Measurements from ENCODE around the gene TAGAP. TPM values are rescaled to one million over a fixed set of nuclear protein-coding genes. Genes with fewer than 3 reads are reported as not detected.

TAGAP gene
- total and polyA plus RNA-seq, 10 of the 15 experiments (the other 5 are each of a cell fraction or from before 2014, with no cell fraction given), result 5.3 to 27.4 (median 18.9) TPM

GRCh38 chr6:159044899-159045727, at the start of gene TAGAP (continued):
- TF ChIP-seq CTCF (IDR thresholded peaks at IDR 0.05 in 2 of 3, conservative IDR thresholded peaks at IDR 0.05 in 1 of 3; ENCODE audit: control insufficient read depth in 2 of 3, extremely low read depth in 1 of 3, insufficient read depth in 1 of 3, low read depth in 3 of 3, low read length in 3 of 3), result no peak
- peak; percentile 81 for TF ChIP-seq SPI1 (IDR thresholded peaks at IDR 0.05; ENCODE audit: borderline replicate concordance, insufficient read depth, low read depth, low read length)
- TF ChIP-seq JUND (IDR thresholded peaks at IDR 0.05; ENCODE audit: low read depth, low read length), result no peak
- TF ChIP-seq GABPA (IDR thresholded peaks at IDR 0.05; ENCODE audit: low read depth), result peak; percentile 64
- TF ChIP-seq CREB1 (IDR thresholded peaks at IDR 0.05; ENCODE audit: low read depth), result peak; percentile 78
- TF ChIP-seq IKZF1 (conservative IDR thresholded peaks at IDR 0.05), result peak; percentile 59; the same call in 1 of the 2 replicates
- TF ChIP-seq ZBTB40 (IDR thresholded peaks at IDR 0.05; ENCODE audit: borderline replicate concordance), result peak; percentile 72; the same call in 1 of the 2 replicates
- no peak for TF ChIP-seq BMI1 (IDR thresholded peaks at IDR 0.05; ENCODE audit: borderline replicate concordance)
- TF ChIP-seq TAF1 (IDR thresholded peaks at IDR 0.05; ENCODE audit: borderline replicate concordance, low read depth, low read length), result peak; percentile 65; the same call in 1 of the 2 replicates
- no peak for TF ChIP-seq CHD2 (IDR thresholded peaks at IDR 0.05; ENCODE audit: borderline replicate concordance, low read depth, low read length)
- TF ChIP-seq MTA2 (IDR thresholded peaks at IDR 0.05; ENCODE audit: low read depth), result 0 out of 2 replicates have a peak, but pooled peaks have one; percentile 21
- no peak for TF ChIP-seq KLF5 (IDR thresholded peaks at IDR 0.05; ENCODE audit: partially characterized antibody)
- no peak for TF ChIP-seq IRF3 (IDR thresholded peaks at IDR 0.05)
- TF ChIP-seq EGR1 (IDR thresholded peaks at IDR 0.05; ENCODE audit: borderline replicate concordance in 1 of 2, low read depth in 2 of 2, low read length in 2 of 2), result no peak
- no peak; the same call in 1 of the 2 replicates for TF ChIP-seq SIN3A (IDR thresholded peaks at IDR 0.05; ENCODE audit: low read depth, low read length)
- TF ChIP-seq BCL3 (IDR thresholded peaks at IDR 0.05; ENCODE audit: borderline replicate concordance, insufficient read depth, low read depth, low read length, poor library complexity, severe bottlenecking), result no peak
- no peak for TF ChIP-seq SKIL (IDR thresholded peaks at IDR 0.05; ENCODE audit: low read depth, poor library complexity, severe bottlenecking)
